Ishikawa (cell line): ENCODE data around the gene ALDH3B2.
A peak's percentile ranks its signal among the peaks of the same experiment; 100 is the strongest.

Experiments used
- CEBPB ChIP-seq: IDR thresholded peaks from 2 replicates; pipeline ENCODE4 v1.6.1; 2012
- EGR1 ChIP-seq: IDR thresholded peaks from 2 replicates; pipeline ENCODE4 v1.6.1; 2012
- EP300 ChIP-seq: IDR thresholded peaks from 2 replicates; pipeline ENCODE4 v1.6.1; 2012; ENCODE audit warnings: borderline replicate concordance
- FOXM1 ChIP-seq: IDR thresholded peaks from 2 replicates; pipeline ENCODE4 v1.6.1; 2012; ENCODE audit warnings: low read depth, borderline replicate concordance
- RAD21 ChIP-seq: IDR thresholded peaks from 2 replicates; pipeline ENCODE4 v1.6.1; 2012; ENCODE audit warnings: low read depth
- TAF1 ChIP-seq: IDR thresholded peaks from 2 replicates; pipeline ENCODE4 v1.6.1; 2012; ENCODE audit warnings: low read depth, mild to moderate bottlenecking
- TCF12 ChIP-seq: IDR thresholded peaks from 2 replicates; pipeline ENCODE4 v1.6.1; 2012; ENCODE audit warnings: low read depth
- TEAD4 ChIP-seq: IDR thresholded peaks from 2 replicates; pipeline ENCODE4 v1.6.1; 2012
- YY1 ChIP-seq: IDR thresholded peaks from 2 replicates; pipeline ENCODE4 v1.6.1; 2012; ENCODE audit warnings: low read depth
- ZBTB7A ChIP-seq: IDR thresholded peaks from 2 replicates; pipeline ENCODE4 v1.6.1; 2012; ENCODE audit warnings: low read depth
- TF ChIP-seq, protein P1 (sequence below): IDR thresholded peaks from 2 replicates; pipeline ENCODE4 v1.6.1; 2012
- TF ChIP-seq, protein P2 (sequence below): IDR thresholded peaks from 2 replicates; pipeline ENCODE4 v1.6.1; 2012; ENCODE audit warnings: low read depth, mild to moderate bottlenecking

DNA sequence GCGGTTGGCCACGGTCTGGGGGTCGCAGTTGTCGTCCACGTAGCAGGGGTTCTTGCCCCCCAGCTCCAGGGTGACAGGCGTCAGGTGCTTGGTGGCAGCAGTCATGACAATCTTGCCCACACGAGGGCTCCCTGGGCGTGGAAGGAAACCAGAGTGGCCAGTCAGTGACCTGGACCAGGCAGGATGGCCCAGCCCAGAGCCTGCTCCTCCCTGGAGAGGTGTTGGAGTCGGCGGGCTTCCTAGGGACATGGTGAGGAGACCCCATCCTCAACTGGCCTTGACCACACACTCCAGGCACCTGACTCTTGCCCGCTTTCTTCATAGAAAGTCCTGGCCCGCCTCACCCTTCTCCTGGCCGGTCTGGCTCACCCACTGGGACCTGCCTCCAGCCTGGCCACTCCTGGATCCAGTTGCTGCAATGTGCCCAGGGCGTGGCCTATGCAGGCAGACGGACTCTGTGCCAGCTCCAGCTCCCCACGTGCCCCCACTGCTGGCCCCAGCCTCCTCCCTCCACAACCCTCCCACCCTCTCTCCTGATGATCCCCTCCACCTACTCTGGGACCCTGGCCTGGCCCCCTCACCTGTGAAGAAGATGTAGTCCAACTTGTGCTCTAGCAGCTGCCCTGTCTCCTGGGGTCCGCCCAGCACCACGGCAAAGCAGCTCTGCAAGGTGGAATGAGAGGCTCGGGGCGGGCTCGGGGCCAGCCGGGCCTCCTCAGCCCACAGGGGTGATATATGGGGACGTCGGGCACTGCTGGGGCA is 8.7 kb downstream of the ALDH3B2 start:
- TF ChIP-seq, protein P1, sequence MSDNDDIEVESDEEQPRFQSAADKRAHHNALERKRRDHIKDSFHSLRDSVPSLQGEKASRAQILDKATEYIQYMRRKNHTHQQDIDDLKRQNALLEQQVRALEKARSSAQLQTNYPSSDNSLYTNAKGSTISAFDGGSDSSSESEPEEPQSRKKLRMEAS, result peak; percentile 30; the same call in 1 of the 2 replicates
- TF ChIP-seq TAF1 (no peak), CEBPB (no peak), EGR1 (no peak), YY1 (no peak), RAD21 (peak; percentile 83), EP300 (no peak), ZBTB7A (no peak), TCF12 (no peak), FOXM1 (no peak), TEAD4 (no peak)
- TF ChIP-seq, protein P2, sequence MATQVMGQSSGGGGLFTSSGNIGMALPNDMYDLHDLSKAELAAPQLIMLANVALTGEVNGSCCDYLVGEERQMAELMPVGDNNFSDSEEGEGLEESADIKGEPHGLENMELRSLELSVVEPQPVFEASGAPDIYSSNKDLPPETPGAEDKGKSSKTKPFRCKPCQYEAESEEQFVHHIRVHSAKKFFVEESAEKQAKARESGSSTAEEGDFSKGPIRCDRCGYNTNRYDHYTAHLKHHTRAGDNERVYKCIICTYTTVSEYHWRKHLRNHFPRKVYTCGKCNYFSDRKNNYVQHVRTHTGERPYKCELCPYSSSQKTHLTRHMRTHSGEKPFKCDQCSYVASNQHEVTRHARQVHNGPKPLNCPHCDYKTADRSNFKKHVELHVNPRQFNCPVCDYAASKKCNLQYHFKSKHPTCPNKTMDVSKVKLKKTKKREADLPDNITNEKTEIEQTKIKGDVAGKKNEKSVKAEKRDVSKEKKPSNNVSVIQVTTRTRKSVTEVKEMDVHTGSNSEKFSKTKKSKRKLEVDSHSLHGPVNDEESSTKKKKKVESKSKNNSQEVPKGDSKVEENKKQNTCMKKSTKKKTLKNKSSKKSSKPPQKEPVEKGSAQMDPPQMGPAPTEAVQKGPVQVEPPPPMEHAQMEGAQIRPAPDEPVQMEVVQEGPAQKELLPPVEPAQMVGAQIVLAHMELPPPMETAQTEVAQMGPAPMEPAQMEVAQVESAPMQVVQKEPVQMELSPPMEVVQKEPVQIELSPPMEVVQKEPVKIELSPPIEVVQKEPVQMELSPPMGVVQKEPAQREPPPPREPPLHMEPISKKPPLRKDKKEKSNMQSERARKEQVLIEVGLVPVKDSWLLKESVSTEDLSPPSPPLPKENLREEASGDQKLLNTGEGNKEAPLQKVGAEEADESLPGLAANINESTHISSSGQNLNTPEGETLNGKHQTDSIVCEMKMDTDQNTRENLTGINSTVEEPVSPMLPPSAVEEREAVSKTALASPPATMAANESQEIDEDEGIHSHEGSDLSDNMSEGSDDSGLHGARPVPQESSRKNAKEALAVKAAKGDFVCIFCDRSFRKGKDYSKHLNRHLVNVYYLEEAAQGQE, result no peak
